ENCODE data around the gene FCGBP.

- TF ChIP-seq, protein P1, sequence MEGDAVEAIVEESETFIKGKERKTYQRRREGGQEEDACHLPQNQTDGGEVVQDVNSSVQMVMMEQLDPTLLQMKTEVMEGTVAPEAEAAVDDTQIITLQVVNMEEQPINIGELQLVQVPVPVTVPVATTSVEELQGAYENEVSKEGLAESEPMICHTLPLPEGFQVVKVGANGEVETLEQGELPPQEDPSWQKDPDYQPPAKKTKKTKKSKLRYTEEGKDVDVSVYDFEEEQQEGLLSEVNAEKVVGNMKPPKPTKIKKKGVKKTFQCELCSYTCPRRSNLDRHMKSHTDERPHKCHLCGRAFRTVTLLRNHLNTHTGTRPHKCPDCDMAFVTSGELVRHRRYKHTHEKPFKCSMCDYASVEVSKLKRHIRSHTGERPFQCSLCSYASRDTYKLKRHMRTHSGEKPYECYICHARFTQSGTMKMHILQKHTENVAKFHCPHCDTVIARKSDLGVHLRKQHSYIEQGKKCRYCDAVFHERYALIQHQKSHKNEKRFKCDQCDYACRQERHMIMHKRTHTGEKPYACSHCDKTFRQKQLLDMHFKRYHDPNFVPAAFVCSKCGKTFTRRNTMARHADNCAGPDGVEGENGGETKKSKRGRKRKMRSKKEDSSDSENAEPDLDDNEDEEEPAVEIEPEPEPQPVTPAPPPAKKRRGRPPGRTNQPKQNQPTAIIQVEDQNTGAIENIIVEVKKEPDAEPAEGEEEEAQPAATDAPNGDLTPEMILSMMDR (IDR thresholded peaks at IDR 0.05; ENCODE audit: insufficient read depth, low read length, poor library complexity, severe bottlenecking) = no peak
- no peak for TF ChIP-seq EZH2phosphoT487 (conservative IDR thresholded peaks at IDR 0.05; ENCODE audit: low read length)
Measured at GRCh38 chr19:39943586-39943985, 9.2 kb upstream of the FCGBP start.

Measured in SU-DHL-6 (cell line).